Measurements from ENCODE around the gene GRK1.

GRCh38 chr13:113621046-113621445 is 46.0 kb upstream of the GRK1 start:
- no peak for TF ChIP-seq CTCF (conservative IDR thresholded peaks at IDR 0.05; ENCODE audit: low read depth in 2 of 2)
- TF ChIP-seq EZH2phosphoT487 (IDR thresholded peaks at IDR 0.05; ENCODE audit: unreplicated experiment) = no peak
- no peak for TF ChIP-seq STAT1 (IDR thresholded peaks at IDR 0.05; ENCODE audit: unreplicated experiment)
- TF ChIP-seq, protein P1, sequence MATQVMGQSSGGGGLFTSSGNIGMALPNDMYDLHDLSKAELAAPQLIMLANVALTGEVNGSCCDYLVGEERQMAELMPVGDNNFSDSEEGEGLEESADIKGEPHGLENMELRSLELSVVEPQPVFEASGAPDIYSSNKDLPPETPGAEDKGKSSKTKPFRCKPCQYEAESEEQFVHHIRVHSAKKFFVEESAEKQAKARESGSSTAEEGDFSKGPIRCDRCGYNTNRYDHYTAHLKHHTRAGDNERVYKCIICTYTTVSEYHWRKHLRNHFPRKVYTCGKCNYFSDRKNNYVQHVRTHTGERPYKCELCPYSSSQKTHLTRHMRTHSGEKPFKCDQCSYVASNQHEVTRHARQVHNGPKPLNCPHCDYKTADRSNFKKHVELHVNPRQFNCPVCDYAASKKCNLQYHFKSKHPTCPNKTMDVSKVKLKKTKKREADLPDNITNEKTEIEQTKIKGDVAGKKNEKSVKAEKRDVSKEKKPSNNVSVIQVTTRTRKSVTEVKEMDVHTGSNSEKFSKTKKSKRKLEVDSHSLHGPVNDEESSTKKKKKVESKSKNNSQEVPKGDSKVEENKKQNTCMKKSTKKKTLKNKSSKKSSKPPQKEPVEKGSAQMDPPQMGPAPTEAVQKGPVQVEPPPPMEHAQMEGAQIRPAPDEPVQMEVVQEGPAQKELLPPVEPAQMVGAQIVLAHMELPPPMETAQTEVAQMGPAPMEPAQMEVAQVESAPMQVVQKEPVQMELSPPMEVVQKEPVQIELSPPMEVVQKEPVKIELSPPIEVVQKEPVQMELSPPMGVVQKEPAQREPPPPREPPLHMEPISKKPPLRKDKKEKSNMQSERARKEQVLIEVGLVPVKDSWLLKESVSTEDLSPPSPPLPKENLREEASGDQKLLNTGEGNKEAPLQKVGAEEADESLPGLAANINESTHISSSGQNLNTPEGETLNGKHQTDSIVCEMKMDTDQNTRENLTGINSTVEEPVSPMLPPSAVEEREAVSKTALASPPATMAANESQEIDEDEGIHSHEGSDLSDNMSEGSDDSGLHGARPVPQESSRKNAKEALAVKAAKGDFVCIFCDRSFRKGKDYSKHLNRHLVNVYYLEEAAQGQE (IDR thresholded peaks at IDR 0.05; ENCODE audit: unreplicated experiment) = no peak
- no peak for TF ChIP-seq POLR2AphosphoS5 (IDR thresholded peaks at IDR 0.05; ENCODE audit: low read depth)
- TF ChIP-seq CREB1 (CRISPR knock-in tag; IDR thresholded peaks at IDR 0.05; ENCODE audit: low read depth) = no peak
- TF ChIP-seq EZH2 (IDR thresholded peaks at IDR 0.05; ENCODE audit: low read depth, unreplicated experiment) = no peak
- TF ChIP-seq, protein P2, sequence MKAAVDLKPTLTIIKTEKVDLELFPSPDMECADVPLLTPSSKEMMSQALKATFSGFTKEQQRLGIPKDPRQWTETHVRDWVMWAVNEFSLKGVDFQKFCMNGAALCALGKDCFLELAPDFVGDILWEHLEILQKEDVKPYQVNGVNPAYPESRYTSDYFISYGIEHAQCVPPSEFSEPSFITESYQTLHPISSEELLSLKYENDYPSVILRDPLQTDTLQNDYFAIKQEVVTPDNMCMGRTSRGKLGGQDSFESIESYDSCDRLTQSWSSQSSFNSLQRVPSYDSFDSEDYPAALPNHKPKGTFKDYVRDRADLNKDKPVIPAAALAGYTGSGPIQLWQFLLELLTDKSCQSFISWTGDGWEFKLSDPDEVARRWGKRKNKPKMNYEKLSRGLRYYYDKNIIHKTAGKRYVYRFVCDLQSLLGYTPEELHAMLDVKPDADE (IDR thresholded peaks at IDR 0.05) = no peak

All from GM23338 (cell line).